HCT116 (cell line): ENCODE measurements around the gene OR52A1. TPM values are rescaled to one million over a fixed set of nuclear protein-coding genes. Genes with fewer than 3 reads are reported as not detected.

Source experiments
- ATAC-seq: fragments of 200-7000 bp; cut with Tn5 transposase; 2 replicates; pipeline ENCODE4 v1.9.1; 2020; ENCODE audit warnings: mild to moderate bottlenecking, moderate library complexity
- BruUV-seq: library from RNA; stranded (reverse); fragments of 400-500 nt; replicated peaks from 2 replicates; lab custom pipeline; 2021; lab: Mats Ljungman, UMichigan
- CTCF ChIA-PET: fragments of 300-600 bp; sonication (Branson Sonifier 250); formaldehyde crosslinking; loops from one replicate; lab custom pipeline; 2021; ENCODE audit warnings: antibody characterized with exemption; lab: Charles Lee
- POLR2A ChIA-PET: fragments of 300-600, 350-600 bp; sonication (Branson Sonifier 250); formaldehyde crosslinking; loops from one replicate; lab custom pipeline; 2021; ENCODE audit warnings: antibody characterized with exemption; lab: Charles Lee
- RAD21 ChIA-PET, 2 experiments: fragments of 300-600 bp; sonication (Branson Sonifier 250); formaldehyde crosslinking; loops; one replicate each; lab custom pipeline; 2023; ENCODE audit warnings: low total read pairs in 2 of 2; ENCODE audit not compliant: uncharacterized antibody in 2 of 2, unreplicated experiment in 2 of 2, low non-redundant PET in 1 of 2; lab: Charles Lee
- DNase-seq: peaks from one replicate; pipeline ENCODE4 v3.0.0-alpha.2; 2010; ENCODE audit warnings: low read depth, low spot score
- H2AFZ ChIP-seq: fragments of 200-600 bp; shearing (Covaris generic), sonication (generic); 2 replicates; pipeline ENCODE4 v1.6.1; 2017; ENCODE audit warnings: low read depth, mixed run types, mixed read lengths, antibody characterized with exemption, low read length; ENCODE audit not compliant: poor library complexity, severe bottlenecking
- H3K27ac ChIP-seq: 2 replicates; pipeline ENCODE4 v1.5.1; 2012; ENCODE audit warnings: low read depth, low read length
- H3K27me3 ChIP-seq: fragments of 200-600 bp; sonication (generic); 2 replicates; pipeline ENCODE4 v1.6.1; 2016; ENCODE audit warnings: mixed run types, low read length, mixed read lengths; ENCODE audit not compliant: insufficient read depth
- H3K36me3 ChIP-seq, 2 experiments: fragments of 200-500 bp in 1 of 2; fragments of 200-600 bp in 1 of 2; sonication (Bioruptor generic) in 1 of 2; sonication (generic) in 1 of 2; 2 replicates each; pipeline versions ENCODE4 v1.5.1 to v1.6.1; 2014 to 2016; ENCODE audit warnings: low read length in 2 of 2, inconsistent platforms in 1 of 2, mixed read lengths in 1 of 2, mixed run types in 1 of 2; ENCODE audit not compliant: insufficient read depth in 2 of 2, control insufficient read depth in 1 of 2
- H3K4me1 ChIP-seq, 2 experiments: fragments of 200-600 bp in 1 of 2; sonication (generic) in 1 of 2; 2 replicates each; pipeline versions ENCODE4 v1.5.1 to v1.6.1; 2012 to 2017; ENCODE audit warnings: low read length in 2 of 2, inconsistent platforms in 1 of 2, mild to moderate bottlenecking in 1 of 2, mixed read lengths in 1 of 2, mixed run types in 1 of 2, moderate library complexity in 1 of 2; ENCODE audit not compliant: insufficient read depth in 2 of 2, control insufficient read depth in 1 of 2
- H3K4me2 ChIP-seq: fragments of 200-600 bp; sonication (generic); 2 replicates; pipeline ENCODE4 v1.6.1; 2017; ENCODE audit warnings: mixed run types, low read length, mixed read lengths
- H3K4me3 ChIP-seq, 2 experiments: fragments of 200-600 bp in 1 of 2; sonication (generic) in 1 of 2; replicated peaks in 1 of 2; 2 replicates each; pipeline ENCODE4 v1.5.1; 2011 to 2016; ENCODE audit warnings: low read length in 2 of 2, control low read depth in 1 of 2, low read depth in 1 of 2, mild to moderate bottlenecking in 1 of 2, mixed read lengths in 1 of 2, mixed run types in 1 of 2
- H3K79me2 ChIP-seq: fragments of 200-600 bp; sonication (generic); 2 replicates; pipeline ENCODE4 v1.6.1; 2017; ENCODE audit warnings: mild to moderate bottlenecking, mixed run types, low read length, moderate library complexity, mixed read lengths; ENCODE audit not compliant: insufficient read depth
- H3K9ac ChIP-seq: fragments of 200-600 bp; sonication (generic); 2 replicates; pipeline ENCODE4 v1.6.1; 2016; ENCODE audit warnings: low read length, mixed read lengths
- H3K9me2 ChIP-seq: fragments of 200-600 bp; sonication (generic), shearing (Covaris generic); 2 replicates; pipeline ENCODE4 v1.6.1; 2017; ENCODE audit warnings: mixed run types, mild to moderate bottlenecking, moderate library complexity; ENCODE audit not compliant: insufficient read depth
- H3K9me3 ChIP-seq, 2 experiments: fragments of 200-500 bp in 1 of 2; fragments of 200-600 bp in 1 of 2; sonication (Bioruptor generic) in 1 of 2; sonication (generic) in 1 of 2; 2 replicates each; pipeline ENCODE4 v1.6.1; 2014 to 2017; ENCODE audit warnings: low read length in 2 of 2, mixed read lengths in 2 of 2, inconsistent platforms in 1 of 2, low read depth in 1 of 2, mild to moderate bottlenecking in 1 of 2, mixed run types in 1 of 2, moderate library complexity in 1 of 2; ENCODE audit not compliant: control insufficient read depth in 1 of 2, insufficient read depth in 1 of 2
- H4K20me1 ChIP-seq: fragments of 200-600 bp; sonication (generic), shearing (Covaris generic); 2 replicates; pipeline ENCODE4 v1.6.1; 2017; ENCODE audit warnings: mixed run types, mild to moderate bottlenecking, moderate library complexity; ENCODE audit not compliant: insufficient read depth
- ATF3 ChIP-seq: IDR thresholded peaks from 2 replicates; pipeline ENCODE4 v1.6.1; 2012
- CBX3 ChIP-seq: IDR thresholded peaks from 2 replicates; pipeline ENCODE4 v1.6.1; 2012; ENCODE audit warnings: low read depth
- CTCF ChIP-seq, 3 experiments: fragments of 200-600 bp in 1 of 3; sonication (generic) in 1 of 3; IDR thresholded peaks in 2 of 3; conservative IDR thresholded peaks in 1 of 3; 2 replicates each; pipeline ENCODE4 v1.5.1; 2012 to 2017; ENCODE audit warnings: low read depth in 2 of 3, low read length in 2 of 3, antibody characterized with exemption in 1 of 3, borderline replicate concordance in 1 of 3, control low read depth in 1 of 3, mild to moderate bottlenecking in 1 of 3, mixed read lengths in 1 of 3, mixed run types in 1 of 3, moderate library complexity in 1 of 3; ENCODE audit not compliant: insufficient read depth in 1 of 3
- ELF1 ChIP-seq: IDR thresholded peaks from 2 replicates; pipeline ENCODE4 v1.6.1; 2012; ENCODE audit warnings: low read depth, borderline replicate concordance
- EZH2 ChIP-seq: fragments of 200-600 bp; sonication (generic); IDR thresholded peaks from 2 replicates; pipeline ENCODE4 v1.6.1; 2017; ENCODE audit warnings: antibody characterized with exemption, mixed run types
- EZH2phosphoT487 ChIP-seq: fragments of 200-600 bp; IDR thresholded peaks from 2 replicates; pipeline ENCODE4 v1.6.1; 2018; ENCODE audit warnings: antibody characterized with exemption, borderline replicate concordance
- JUND ChIP-seq: IDR thresholded peaks from 2 replicates; pipeline ENCODE4 v1.6.1; 2012
- POLR2A ChIP-seq: IDR thresholded peaks from 2 replicates; pipeline ENCODE4 v1.7.0; 2011; ENCODE audit warnings: borderline replicate concordance; ENCODE audit not compliant: insufficient read depth, insufficient read length; ENCODE audit errors: extremely low read depth
- POLR2AphosphoS5 ChIP-seq: IDR thresholded peaks from 2 replicates; pipeline ENCODE4 v1.6.1; 2011; ENCODE audit warnings: mild to moderate bottlenecking, low read depth, low read length, moderate library complexity
- RAD21 ChIP-seq: IDR thresholded peaks from 2 replicates; pipeline ENCODE4 v1.6.1; 2012; ENCODE audit warnings: low read depth, mild to moderate bottlenecking
- REST ChIP-seq: IDR thresholded peaks from 2 replicates; pipeline ENCODE4 v1.6.1; 2012; ENCODE audit warnings: low read depth
- SP1 ChIP-seq: IDR thresholded peaks from 2 replicates; pipeline ENCODE4 v1.6.1; 2012; ENCODE audit warnings: low read depth
- SRF ChIP-seq: IDR thresholded peaks from 2 replicates; pipeline ENCODE4 v1.6.1; 2012; ENCODE audit warnings: low read depth
- TCF7L2 ChIP-seq: IDR thresholded peaks from 2 replicates; pipeline ENCODE4 v1.7.0; 2011; ENCODE audit warnings: borderline replicate concordance, inconsistent platforms; ENCODE audit not compliant: insufficient read depth, insufficient read length; ENCODE audit errors: extremely low read depth
- ZFX ChIP-seq: fragments of 450-650 bp; IDR thresholded peaks from 2 replicates; pipeline ENCODE4 v1.6.1; 2017
- ZNF274 ChIP-seq: fragments of 200-500 bp; sonication (Bioruptor generic); IDR thresholded peaks from 2 replicates; pipeline ENCODE4 v1.6.1; 2014; ENCODE audit warnings: mild to moderate bottlenecking, low read depth, low read length, inconsistent platforms
- intact Hi-C: fragments of 100-400 bp; cut with micrococcal nuclease; formaldehyde crosslinking; loops from 2 replicates; pipeline ENCODE4 v1.10.0; 2022
- total RNA-seq: library from RNA; stranded (reverse); gene quantifications from one replicate; pipeline ENCODE4 v1.2.1, GENCODE V29; 2021; ENCODE audit not compliant: unreplicated experiment
- TF ChIP-seq, protein P1 (sequence below): IDR thresholded peaks from 2 replicates; pipeline ENCODE4 v1.6.1; 2011; ENCODE audit warnings: mild to moderate bottlenecking, low read length, moderate library complexity; ENCODE audit not compliant: insufficient replicate concordance; ENCODE audit errors: extremely low read depth
- TF ChIP-seq, protein P2 (sequence below): IDR thresholded peaks from 2 replicates; pipeline ENCODE4 v1.6.1; 2012

Gene OR52A1
- total RNA-seq, 1 experiment from 2014 or later = not detected

DNA sequence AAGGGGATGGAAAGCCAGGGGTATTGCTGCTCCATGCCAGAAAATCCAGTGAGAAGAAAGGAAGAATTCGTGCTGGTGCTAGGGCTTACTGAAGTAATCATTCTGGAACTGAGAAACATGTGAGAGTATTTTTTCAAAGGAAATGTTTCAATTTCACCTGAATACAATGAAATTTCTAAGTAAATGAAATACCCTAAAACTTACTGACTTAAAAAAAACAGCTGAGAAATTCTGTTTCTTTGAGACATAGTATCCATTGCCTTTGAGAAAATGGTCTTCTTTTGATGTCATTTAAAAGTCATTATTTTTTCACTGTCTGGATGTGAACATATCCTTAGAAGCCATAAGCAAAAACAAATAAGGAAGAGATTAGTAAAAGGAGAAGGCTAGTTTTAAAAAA is 46.0 kb upstream of the OR52A1 start, which contains the start of gene OR51V1:
OR51V1 (minus strand) TSS at position 101 of the 400 bp plus-strand sequence; CDS start at position 101, 0 bp downstream.
- Histone ChIP-seq H4K20me1 (no peaks in the 10 kb centered on the region), H3K9me2 (no peaks in the 10 kb centered on the region), H3K9me3 (no peaks in the 10 kb centered on the region), H2AFZ (no peak within 1 kb of the TSS), H3K27ac (no peak within 1 kb of the TSS), H3K4me1 (no peaks in the 10 kb centered on the region), H3K36me3 (no peaks in the 10 kb centered on the region), H3K4me2 (no peak within 1 kb of the TSS), H3K9ac (no peak within 1 kb of the TSS), H3K4me3 (no peak within 1 kb of the TSS), H3K79me2 (no peaks in the 10 kb centered on the region), H3K27me3 (peaks cover 48% of the 10 kb centered on the region)
- ChIA-PET POLR2A (no interaction called here), RAD21 (no interaction called here), CTCF (no interaction called here)
- BruUV-seq = no TSS peak
- intact Hi-C loops = loop anchor here (10.0 kb wide), 1 partner anchor 354 kb away; no protein-coding TSS in a partner anchor
- no peak for ATAC-seq
- TF ChIP-seq ATF3 (no peak), EZH2 (no peak), REST (no peak), JUND (no peak), ZFX (no peak), TCF7L2 (no peak), POLR2A (no peak), ELF1 (no peak), CBX3 (no peak), RAD21 (no peak), CTCF (IDR thresholded peaks at IDR 0.05 in 2 of 3, conservative IDR thresholded peaks at IDR 0.05 in 1 of 3; ENCODE audit: borderline replicate concordance in 1 of 3, insufficient read depth in 1 of 3, low read depth in 2 of 3, low read length in 2 of 3) (no peak), SRF (no peak), ZNF274 (no peak), POLR2AphosphoS5 (no peak), EZH2phosphoT487 (no peak), SP1 (no peak)
- TF ChIP-seq, protein P1, sequence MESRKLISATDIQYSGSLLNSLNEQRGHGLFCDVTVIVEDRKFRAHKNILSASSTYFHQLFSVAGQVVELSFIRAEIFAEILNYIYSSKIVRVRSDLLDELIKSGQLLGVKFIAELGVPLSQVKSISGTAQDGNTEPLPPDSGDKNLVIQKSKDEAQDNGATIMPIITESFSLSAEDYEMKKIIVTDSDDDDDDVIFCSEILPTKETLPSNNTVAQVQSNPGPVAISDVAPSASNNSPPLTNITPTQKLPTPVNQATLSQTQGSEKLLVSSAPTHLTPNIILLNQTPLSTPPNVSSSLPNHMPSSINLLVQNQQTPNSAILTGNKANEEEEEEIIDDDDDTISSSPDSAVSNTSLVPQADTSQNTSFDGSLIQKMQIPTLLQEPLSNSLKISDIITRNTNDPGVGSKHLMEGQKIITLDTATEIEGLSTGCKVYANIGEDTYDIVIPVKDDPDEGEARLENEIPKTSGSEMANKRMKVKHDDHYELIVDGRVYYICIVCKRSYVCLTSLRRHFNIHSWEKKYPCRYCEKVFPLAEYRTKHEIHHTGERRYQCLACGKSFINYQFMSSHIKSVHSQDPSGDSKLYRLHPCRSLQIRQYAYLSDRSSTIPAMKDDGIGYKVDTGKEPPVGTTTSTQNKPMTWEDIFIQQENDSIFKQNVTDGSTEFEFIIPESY = no peak
- TF ChIP-seq, protein P2, sequence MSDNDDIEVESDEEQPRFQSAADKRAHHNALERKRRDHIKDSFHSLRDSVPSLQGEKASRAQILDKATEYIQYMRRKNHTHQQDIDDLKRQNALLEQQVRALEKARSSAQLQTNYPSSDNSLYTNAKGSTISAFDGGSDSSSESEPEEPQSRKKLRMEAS = no peak
- no peak for DNase-seq
